Prostate gland (tissue), 2 donors: ENCODE results near the gene RBKS.

Experiments used
- POLR2A ChIP-seq: fragments of 450-650 bp; IDR thresholded peaks from one replicate; pipeline ENCODE4 v1.6.1; 2016; ENCODE audit warnings: antibody characterized with exemption, mild to moderate bottlenecking
- TF ChIP-seq, protein P1 (sequence below), 4 experiments: fragments of 200-600 bp in 2 of 4; fragments of 450-650 bp in 2 of 4; sonication (generic) in 2 of 4; IDR thresholded peaks; 1 replicate in 3 of 4; 2 replicates in 1 of 4; pipeline ENCODE4 v1.5.1; 2016 to 2019; ENCODE audit warnings: antibody characterized with exemption in 4 of 4, mild to moderate bottlenecking in 2 of 4, moderate library complexity in 2 of 4

GRCh38 chr2:27920148-27920885, 30.1 kb upstream of the RBKS start:
- TF ChIP-seq POLR2A, result no peak
- TF ChIP-seq, protein P1, sequence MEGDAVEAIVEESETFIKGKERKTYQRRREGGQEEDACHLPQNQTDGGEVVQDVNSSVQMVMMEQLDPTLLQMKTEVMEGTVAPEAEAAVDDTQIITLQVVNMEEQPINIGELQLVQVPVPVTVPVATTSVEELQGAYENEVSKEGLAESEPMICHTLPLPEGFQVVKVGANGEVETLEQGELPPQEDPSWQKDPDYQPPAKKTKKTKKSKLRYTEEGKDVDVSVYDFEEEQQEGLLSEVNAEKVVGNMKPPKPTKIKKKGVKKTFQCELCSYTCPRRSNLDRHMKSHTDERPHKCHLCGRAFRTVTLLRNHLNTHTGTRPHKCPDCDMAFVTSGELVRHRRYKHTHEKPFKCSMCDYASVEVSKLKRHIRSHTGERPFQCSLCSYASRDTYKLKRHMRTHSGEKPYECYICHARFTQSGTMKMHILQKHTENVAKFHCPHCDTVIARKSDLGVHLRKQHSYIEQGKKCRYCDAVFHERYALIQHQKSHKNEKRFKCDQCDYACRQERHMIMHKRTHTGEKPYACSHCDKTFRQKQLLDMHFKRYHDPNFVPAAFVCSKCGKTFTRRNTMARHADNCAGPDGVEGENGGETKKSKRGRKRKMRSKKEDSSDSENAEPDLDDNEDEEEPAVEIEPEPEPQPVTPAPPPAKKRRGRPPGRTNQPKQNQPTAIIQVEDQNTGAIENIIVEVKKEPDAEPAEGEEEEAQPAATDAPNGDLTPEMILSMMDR (IDR thresholded peaks at IDR 0.05), result no peak
